ENCODE measurements around the gene AVPR2. TPM values are rescaled to one million over a fixed set of nuclear protein-coding genes. Genes with fewer than 3 reads are reported as not detected.

AVPR2 gene
- total and polyA plus RNA-seq, 7 experiments from 2014 or later: 0.29 TPM; not detected in 6

DNA sequence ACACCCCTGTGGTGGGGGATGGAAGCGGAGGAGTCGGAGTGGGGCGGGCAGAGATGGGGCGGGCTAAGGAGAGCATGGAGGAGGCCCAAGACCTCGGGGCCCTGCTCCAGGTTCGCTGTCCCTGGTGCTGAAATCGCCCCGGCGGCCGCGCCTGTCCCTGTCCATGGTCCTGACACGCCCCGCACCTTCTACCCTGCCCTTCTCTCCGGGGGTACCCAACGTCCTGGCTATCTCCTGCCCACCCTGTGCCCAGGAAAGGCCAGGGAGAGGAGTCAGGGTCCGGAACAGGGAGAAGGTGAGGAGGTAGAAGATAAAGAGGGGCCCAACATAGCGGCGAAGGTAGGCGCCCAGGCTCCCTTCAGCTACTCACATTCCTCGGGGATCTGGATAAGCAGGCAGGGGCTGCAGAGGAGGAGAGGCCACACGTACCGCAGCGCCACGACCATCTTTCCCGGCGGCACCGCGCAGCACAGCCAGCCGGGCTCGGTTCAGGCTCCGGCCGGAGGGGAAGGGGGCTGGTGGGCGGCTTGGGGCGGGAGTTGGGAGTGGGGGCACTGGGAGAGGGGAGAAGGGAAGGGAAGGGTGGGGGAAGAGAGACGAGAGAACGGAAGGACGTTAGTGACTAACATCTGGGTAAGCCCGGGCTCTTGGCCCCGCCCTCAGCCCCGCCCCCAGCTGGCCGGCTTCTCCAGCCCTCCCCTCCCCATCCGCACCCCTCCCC, 28.9 kb upstream of the AVPR2 start:
- H3K27me3 Mint-ChIP-seq: peaks cover 0 to 18% (median 11%) of the 10 kb centered on the region in 5 donors
- peaks cover 0 to 4% of the 10 kb centered on the region in 2 donors for H3K4me1 ChIP-seq (ENCODE audit: control insufficient read depth in 2 of 2, insufficient read depth in 2 of 2, low read length in 2 of 2)
- H3K9me3 ChIP-seq (ENCODE audit: control insufficient read depth in 2 of 3, low read length in 3 of 3): no peaks in the 10 kb centered on the region
- intact Hi-C loops (cut with micrococcal nuclease): loop anchor here (1.0 to 5.0 kb wide), 3 partner anchors 43 to 81 kb away; partner anchors contain the start of genes IDH3G (in 1 of the 2), PDZD4 (in 1 of the 2) and SSR4 (in 1 of the 2)
- ChIA-PET CTCF (no interaction called here), POLR2A (interaction anchor here (0.9 to 1.0 kb wide), 2 partner anchors 50 to 167 kb away, joined by 3 read pairs; no protein-coding TSS in a partner anchor)
- DNase-seq (peak; percentile 49 to 82 (median 58)), ATAC-seq (peak; percentile 96)
- peak overlapping the region in 5 of 9 donors; percentile 39 to 81 (median 66) for H3K27ac Mint-ChIP-seq
- H3K4me3 Mint-ChIP-seq: peak overlapping the region in 2 of 10 donors; percentile 29 to 45
- H3K4me1 Mint-ChIP-seq: peaks cover 7 to 25% (median 20%) of the 10 kb centered on the region in 7 donors
- H3K36me3 Mint-ChIP-seq: peaks cover 0 to 5% (median 0%) of the 10 kb centered on the region in 5 donors
- no peak overlapping the region for H3K27ac ChIP-seq (ENCODE audit: low read depth, low read length)
- no peaks in the 10 kb centered on the region for H3K36me3 ChIP-seq (ENCODE audit: control insufficient read depth in 2 of 3, insufficient read depth in 3 of 3, low read length in 3 of 3)
- H3K9me3 Mint-ChIP-seq: peaks cover 0 to 3% (median 0%) of the 10 kb centered on the region in 11 donors
- H3K27me3 ChIP-seq (ENCODE audit: control insufficient read depth in 2 of 2, insufficient read depth in 2 of 2, low read length in 2 of 2): no peaks in the 10 kb centered on the region
- no peak overlapping the region for H3K4me3 ChIP-seq (ENCODE audit: low read length)

DNA sequence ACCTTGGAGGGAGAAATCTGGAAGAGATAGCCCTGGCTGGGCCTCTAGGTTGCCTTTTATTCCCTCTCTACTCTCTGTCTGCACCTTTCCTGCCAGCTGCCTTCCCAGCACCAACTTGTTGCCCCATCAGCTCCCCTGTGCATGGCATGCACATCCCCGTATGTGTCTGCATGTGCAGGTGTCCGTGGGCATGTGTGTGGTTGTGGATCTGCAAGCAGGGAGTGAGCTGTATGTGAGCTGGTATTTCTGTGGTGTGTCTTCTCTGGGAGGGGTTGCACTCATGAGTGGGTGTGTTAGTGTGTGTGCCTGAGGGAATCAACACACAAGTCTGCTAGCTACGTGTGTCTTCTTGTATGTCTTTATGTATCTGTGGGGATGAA, 28.4 kb upstream of the AVPR2 start:
- CTCF ChIA-PET: no interaction called here
- Histone ChIP-seq H3K27me3 (ENCODE audit: control insufficient read depth in 2 of 2, insufficient read depth in 2 of 2, low read length in 2 of 2) (no peaks in the 10 kb centered on the region), H3K36me3 (ENCODE audit: control insufficient read depth in 2 of 3, insufficient read depth in 3 of 3, low read length in 3 of 3) (no peaks in the 10 kb centered on the region), H3K9me3 (ENCODE audit: control insufficient read depth in 2 of 3, low read length in 3 of 3) (no peaks in the 10 kb centered on the region), H3K27ac (ENCODE audit: low read depth, low read length) (no peak overlapping the region), H3K4me3 (ENCODE audit: low read length) (no peak overlapping the region), H3K4me1 (ENCODE audit: control insufficient read depth in 2 of 2, insufficient read depth in 2 of 2, low read length in 2 of 2) (peaks cover 0 to 4% of the 10 kb centered on the region in 2 donors)
- Mint-ChIP-seq H3K9me3 (peaks cover 0 to 3% (median 0%) of the 10 kb centered on the region in 11 donors), H3K4me3 (peak overlapping the region in 3 of 10 donors; percentile 4 to 45 (median 10)), H3K36me3 (peaks cover 0 to 5% (median 0%) of the 10 kb centered on the region in 5 donors), H3K4me1 (peaks cover 7 to 25% (median 20%) of the 10 kb centered on the region in 7 donors), H3K27me3 (peaks cover 0 to 18% (median 11%) of the 10 kb centered on the region in 5 donors), H3K27ac (peak overlapping the region in 2 of 9 donors; percentile 64 to 72)
- no peak for DNase-seq
- ATAC-seq: no peak
- POLR2A ChIA-PET: interaction anchor here (0.9 to 1.0 kb wide), 2 partner anchors 49 to 166 kb away, joined by 3 read pairs; no protein-coding TSS in a partner anchor
- intact Hi-C loops (cut with micrococcal nuclease): loop anchor here (5.0 kb wide), 2 partner anchors 44 to 59 kb away; partner anchors contain the start of gene PDZD4 (in 1 of the 2)

DNA sequence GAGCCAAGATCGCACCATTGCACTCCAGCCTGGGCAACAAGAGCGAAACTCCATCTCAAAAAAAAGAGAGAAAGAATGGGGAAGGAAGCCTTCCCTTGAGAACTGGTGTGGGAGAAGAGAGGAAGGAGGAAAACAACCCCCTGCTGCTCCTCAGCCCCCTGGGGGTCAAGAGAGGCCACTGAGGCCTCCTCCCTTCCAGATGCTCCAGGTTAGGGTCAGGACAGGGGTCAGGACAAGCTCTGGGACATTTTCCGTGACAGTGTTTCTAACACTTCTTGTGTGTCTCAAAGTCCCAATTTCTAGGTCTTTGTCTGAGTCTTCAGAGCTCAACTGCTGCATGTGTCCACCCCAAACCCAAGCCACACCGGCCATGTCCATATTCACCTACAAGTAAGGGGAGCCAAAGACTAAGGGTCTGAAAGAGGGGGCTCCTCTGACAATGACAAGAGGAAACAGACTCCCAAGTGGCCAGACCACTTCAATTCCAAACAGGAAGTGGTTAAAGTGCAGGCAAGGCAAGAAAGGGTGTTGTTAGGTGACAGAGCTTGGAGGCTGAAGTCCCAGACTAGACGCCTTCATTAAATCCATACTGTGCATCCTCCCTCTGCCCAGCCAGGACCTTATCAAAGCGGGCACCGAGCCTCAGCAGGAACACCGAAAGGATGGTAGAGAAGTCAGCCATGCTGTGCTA, 26.8 kb upstream of the AVPR2 start:
- DNase-seq: no peak
- POLR2A ChIA-PET: no interaction called here

GRCh38 chrX:153878345-153878744, 26.1 kb upstream of the AVPR2 start:
- intact Hi-C loops (cut with micrococcal nuclease): loop anchor here (5.0 kb wide), 2 partner anchors 46 to 61 kb away; partner anchors contain the start of gene PDZD4 (in 1 of the 2)
- Mint-ChIP-seq H3K36me3 (peaks cover 0 to 5% (median 0%) of the 10 kb centered on the region in 5 donors), H3K27me3 (peaks cover 0 to 20% (median 13%) of the 10 kb centered on the region in 5 donors), H3K27ac (peak overlapping the region in 3 of 9 donors; percentile 17 to 69 (median 36)), H3K9me3 (peaks cover 0 to 3% (median 0%) of the 10 kb centered on the region in 11 donors), H3K4me3 (peak overlapping the region in 4 of 10 donors; percentile 11 to 61 (median 26)), H3K4me1 (peaks cover 7 to 25% (median 20%) of the 10 kb centered on the region in 7 donors)
- Histone ChIP-seq H3K9me3 (ENCODE audit: control insufficient read depth in 2 of 3, low read length in 3 of 3) (no peaks in the 10 kb centered on the region), H3K27ac (ENCODE audit: low read depth, low read length) (no peak overlapping the region), H3K27me3 (ENCODE audit: control insufficient read depth in 2 of 2, insufficient read depth in 2 of 2, low read length in 2 of 2) (no peaks in the 10 kb centered on the region), H3K4me3 (ENCODE audit: low read length) (no peak overlapping the region), H3K4me1 (ENCODE audit: control insufficient read depth in 2 of 2, insufficient read depth in 2 of 2, low read length in 2 of 2) (peaks cover 0 to 4% of the 10 kb centered on the region in 2 donors), H3K36me3 (ENCODE audit: control insufficient read depth in 2 of 3, insufficient read depth in 3 of 3, low read length in 3 of 3) (no peaks in the 10 kb centered on the region)
- no peak for ATAC-seq
- no peak for DNase-seq
- POLR2A ChIA-PET: interaction anchor here (1.0 to 1.2 kb wide), 2 partner anchors 34 to 69 kb away, joined by 3 read pairs; no protein-coding TSS in a partner anchor
- CTCF ChIA-PET: no interaction called here

More for the DNA sequence above, 26.8 kb upstream of the AVPR2 start:
- H3K4me1 Mint-ChIP-seq: peaks cover 7 to 25% (median 20%) of the 10 kb centered on the region in 7 donors
- H3K9me3 Mint-ChIP-seq: peaks cover 0 to 3% (median 0%) of the 10 kb centered on the region in 11 donors
- H3K36me3 ChIP-seq (ENCODE audit: control insufficient read depth in 2 of 3, insufficient read depth in 3 of 3, low read length in 3 of 3): no peaks in the 10 kb centered on the region
- CTCF ChIA-PET: no interaction called here
- H3K27me3 ChIP-seq (ENCODE audit: control insufficient read depth in 2 of 2, insufficient read depth in 2 of 2, low read length in 2 of 2): no peaks in the 10 kb centered on the region
- intact Hi-C loops (cut with micrococcal nuclease): loop anchor here (5.0 kb wide), 2 partner anchors 45 to 60 kb away; partner anchors contain the start of gene PDZD4 (in 1 of the 2)
- H3K4me3 ChIP-seq (ENCODE audit: low read length): no peak overlapping the region
- peak overlapping the region in 2 of 9 donors; percentile 17 to 69 for H3K27ac Mint-ChIP-seq
- no peak overlapping the region for H3K27ac ChIP-seq (ENCODE audit: low read depth, low read length)
- no peaks in the 10 kb centered on the region for H3K9me3 ChIP-seq (ENCODE audit: control insufficient read depth in 2 of 3, low read length in 3 of 3)
- peaks cover 0 to 5% (median 0%) of the 10 kb centered on the region in 5 donors for H3K36me3 Mint-ChIP-seq
- ATAC-seq: no peak
- peaks cover 0 to 19% (median 14%) of the 10 kb centered on the region in 5 donors for H3K27me3 Mint-ChIP-seq
- H3K4me1 ChIP-seq (ENCODE audit: control insufficient read depth in 2 of 2, insufficient read depth in 2 of 2, low read length in 2 of 2): peaks cover 0 to 4% of the 10 kb centered on the region in 2 donors
- peak overlapping the region in 4 of 10 donors; percentile 10 to 61 (median 27) for H3K4me3 Mint-ChIP-seq

GRCh38 chrX:153878969-153879653, 25.4 kb upstream of the AVPR2 start:
- ATAC-seq (peak; percentile 32), DNase-seq (peak in 2 of 9 donors; percentile 37 to 42)
- peak overlapping the region in 5 of 10 donors; percentile 5 to 82 (median 41) for H3K4me3 Mint-ChIP-seq
- peaks cover 0 to 3% (median 0%) of the 10 kb centered on the region in 11 donors for H3K9me3 Mint-ChIP-seq
- ChIA-PET CTCF (interaction anchor here (0.6 kb wide), 1 partner anchor 129 kb away, joined by 5 read pairs; no protein-coding TSS in a partner anchor), POLR2A (interaction anchor here (0.6 to 1.2 kb wide), 3 partner anchors 33 to 1287 kb away, joined by 3 read pairs; no protein-coding TSS in a partner anchor)
- no peaks in the 10 kb centered on the region for H3K9me3 ChIP-seq (ENCODE audit: control insufficient read depth in 2 of 3, low read length in 3 of 3)
- no peak overlapping the region for H3K27ac ChIP-seq (ENCODE audit: low read depth, low read length)
- peak overlapping the region in 1 of 9 donors; percentile 18 for H3K27ac Mint-ChIP-seq
- H3K27me3 Mint-ChIP-seq: peaks cover 0 to 20% (median 13%) of the 10 kb centered on the region in 5 donors
- peaks cover 0 to 3% of the 10 kb centered on the region in 2 donors for H3K27me3 ChIP-seq (ENCODE audit: control insufficient read depth in 2 of 2, insufficient read depth in 2 of 2, low read length in 2 of 2)
- H3K4me1 Mint-ChIP-seq: peaks cover 7 to 25% (median 20%) of the 10 kb centered on the region in 7 donors
- H3K4me1 ChIP-seq (ENCODE audit: control insufficient read depth in 2 of 2, insufficient read depth in 2 of 2, low read length in 2 of 2): peaks cover 0 to 4% of the 10 kb centered on the region in 2 donors
- H3K36me3 ChIP-seq (ENCODE audit: control insufficient read depth in 2 of 3, insufficient read depth in 3 of 3, low read length in 3 of 3): no peaks in the 10 kb centered on the region
- peaks cover 0 to 5% (median 0%) of the 10 kb centered on the region in 5 donors for H3K36me3 Mint-ChIP-seq
- intact Hi-C loops (cut with micrococcal nuclease): loop anchor here (5.0 kb wide), 2 partner anchors 47 to 62 kb away; partner anchors contain the start of gene PDZD4 (in 1 of the 2)
- H3K4me3 ChIP-seq (ENCODE audit: low read length): no peak overlapping the region
